ENCODE data around the gene LIAS.

DNA sequence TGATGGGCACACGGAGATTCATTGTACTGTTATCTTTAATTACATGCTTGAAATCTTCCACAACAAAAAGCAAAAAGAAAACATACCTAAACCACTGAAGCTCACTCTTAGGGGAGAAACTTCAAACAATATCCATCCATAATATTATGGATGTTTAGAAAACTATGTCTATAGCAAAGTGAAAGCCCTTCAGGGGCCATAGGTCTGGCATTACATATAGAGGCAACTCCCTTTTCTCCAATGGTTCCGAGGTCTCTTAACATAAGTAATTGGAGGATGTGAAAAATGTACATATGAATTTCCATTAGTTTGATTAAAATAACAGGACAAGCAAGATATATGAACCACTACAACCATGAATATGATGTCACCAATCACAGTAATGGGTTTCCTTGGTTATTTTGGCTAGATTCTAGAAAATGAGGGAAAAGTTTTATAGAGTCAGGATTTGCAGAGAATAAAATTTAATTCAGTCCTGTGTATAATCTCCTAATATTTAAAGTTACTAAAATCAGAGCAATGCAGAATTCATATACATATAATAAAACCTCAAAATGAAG is 57.6 kb downstream of the LIAS start:
- TF ChIP-seq POLR2AphosphoS5 (IDR thresholded peaks at IDR 0.05; ENCODE audit: low read depth, low read length) (no peak), POLR2A (IDR thresholded peaks at IDR 0.05; ENCODE audit: low read depth, low read length) (no peak)

Data from GM12892 (cell line).